G401 (cell line): Measurements from ENCODE around the gene B4GALT4. TPM values are rescaled to one million over a fixed set of nuclear protein-coding genes. Genes with fewer than 3 reads are reported as not detected.
"Not testable (repeated sequence)": the region's sequence is repeated elsewhere in the genome, so short reads cannot be mapped to it uniquely, and the experiment has no call there.

Experiments used
- DNase-seq: peaks from one replicate; pipeline ENCODE4 v3.0.0-alpha.2; 2015; ENCODE audit warnings: low spot score
- in situ Hi-C: cut with HindIII; loops from 2 replicates; pipeline ENCODE4 v1.10.0; 2016; ENCODE audit warnings: low sequenced_read_pairs, mixed read lengths
- total RNA-seq: library from RNA; depleted of rRNA; stranded (reverse); fragments of >200 nt; shearing (Covaris generic); gene quantifications from 2 replicates; pipeline ENCODE4 v1.2.3, GENCODE V29; 2014; rRNA removed

Gene B4GALT4, protein sequence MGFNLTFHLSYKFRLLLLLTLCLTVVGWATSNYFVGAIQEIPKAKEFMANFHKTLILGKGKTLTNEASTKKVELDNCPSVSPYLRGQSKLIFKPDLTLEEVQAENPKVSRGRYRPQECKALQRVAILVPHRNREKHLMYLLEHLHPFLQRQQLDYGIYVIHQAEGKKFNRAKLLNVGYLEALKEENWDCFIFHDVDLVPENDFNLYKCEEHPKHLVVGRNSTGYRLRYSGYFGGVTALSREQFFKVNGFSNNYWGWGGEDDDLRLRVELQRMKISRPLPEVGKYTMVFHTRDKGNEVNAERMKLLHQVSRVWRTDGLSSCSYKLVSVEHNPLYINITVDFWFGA
- total RNA-seq = 8.7 and 17.8 TPM in 2 replicates

DNA sequence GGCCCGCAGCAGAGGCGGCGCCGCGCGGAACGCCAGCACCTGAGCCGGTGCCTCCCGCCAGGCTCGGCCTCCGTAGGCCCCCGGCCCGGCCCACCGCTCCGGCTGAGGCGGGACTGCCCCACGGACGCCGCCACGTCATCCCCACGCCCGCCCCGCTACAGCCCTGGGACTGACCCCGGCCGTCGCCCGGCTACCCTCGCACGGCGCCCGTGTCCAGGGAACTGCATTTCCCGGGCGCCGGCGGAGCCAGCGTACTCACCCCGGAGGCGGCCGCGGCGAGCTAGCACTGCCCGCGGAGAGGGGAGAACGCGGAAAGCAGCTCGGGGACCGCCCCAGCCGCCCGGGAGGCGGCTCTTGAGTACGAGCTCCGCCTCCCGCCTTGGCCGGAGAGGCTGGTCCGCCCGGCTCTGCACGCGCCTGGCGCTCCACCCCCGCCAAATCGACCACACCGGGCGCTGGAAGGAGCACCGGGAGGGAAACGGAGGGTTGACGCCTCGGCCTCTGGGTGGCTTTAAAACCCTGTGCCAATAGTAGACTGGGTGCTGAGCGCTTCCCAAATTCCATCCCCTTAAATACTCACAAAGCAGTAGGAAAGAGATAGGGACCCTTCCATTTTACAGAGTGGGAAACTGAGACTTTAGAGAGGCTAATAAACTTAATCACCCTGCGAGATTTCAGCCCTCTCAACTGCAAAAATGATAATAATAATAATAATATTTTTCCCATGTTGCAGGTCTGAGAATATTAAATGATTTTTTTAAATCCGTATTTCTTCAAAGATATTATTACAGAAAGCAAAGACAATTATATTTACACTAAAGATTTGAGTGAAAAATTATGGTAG, at the start of gene B4GALT4:
Gene B4GALT4, minus strand, starts transcription at position 288 of the 844 bp plus-strand sequence. CDS start 10,779 bp downstream, outside the sequence.
- peak; percentile 83 for DNase-seq
- in situ Hi-C loops = no loop called here

DNA sequence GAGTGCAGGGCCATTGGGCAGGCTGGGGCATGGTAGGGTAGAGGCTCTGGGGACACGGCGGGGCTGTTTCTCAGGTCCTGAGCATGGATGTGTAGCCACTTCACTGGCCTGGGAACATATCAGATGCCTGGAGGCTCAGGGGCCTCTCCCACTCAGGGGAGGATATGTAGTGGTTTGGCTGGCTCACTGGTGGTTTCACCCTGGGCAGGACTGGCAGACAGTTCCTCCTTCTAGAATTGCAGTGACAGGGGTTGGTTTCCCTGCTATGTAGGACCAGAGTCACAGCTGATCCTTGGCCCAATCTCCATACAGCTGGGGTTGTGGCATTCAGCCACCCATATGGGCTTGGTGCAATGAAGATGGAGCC, 48.7 kb upstream of the B4GALT4 start:
- in situ Hi-C loops = no loop called here

DNA sequence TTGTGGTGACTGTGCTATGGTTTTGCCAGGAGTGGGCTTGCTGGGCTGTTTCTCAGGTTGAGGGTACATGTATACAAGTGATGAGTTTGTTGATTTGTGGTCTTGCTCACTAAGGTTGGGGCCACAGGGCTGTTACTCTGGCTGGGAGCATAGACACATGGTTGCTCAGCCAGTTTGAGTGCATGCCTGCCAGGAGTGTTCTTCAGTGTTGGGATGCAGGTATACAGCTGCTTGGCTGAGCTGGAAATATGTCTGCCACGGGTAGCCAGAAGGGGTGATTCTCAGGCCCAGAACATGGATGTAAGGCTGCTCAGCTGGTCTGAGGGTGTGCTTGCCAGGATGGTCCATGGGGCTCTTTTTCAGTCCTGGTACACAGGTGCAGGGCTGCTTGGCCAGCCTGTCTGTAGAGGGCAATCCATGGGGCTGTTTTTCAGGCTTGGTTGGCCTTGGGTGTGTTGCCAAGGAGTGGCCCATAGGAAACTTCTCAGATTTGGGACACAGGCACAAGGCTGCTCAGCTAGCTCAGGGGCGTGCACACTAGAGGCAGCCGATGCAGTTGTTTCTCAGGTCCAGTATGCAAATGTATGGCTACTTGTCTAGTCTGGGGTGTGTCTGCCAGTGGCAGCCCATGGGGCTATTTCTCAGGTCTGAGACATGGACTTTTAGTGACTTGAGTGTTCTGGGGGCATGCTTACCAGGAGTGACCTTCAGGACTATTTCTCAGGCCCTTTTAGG, 48.2 kb upstream of the B4GALT4 start:
- no peak for DNase-seq
- in situ Hi-C loops = no loop called here

More for the DNA sequence above, 48.7 kb upstream of the B4GALT4 start:
- DNase-seq = no peak

DNA sequence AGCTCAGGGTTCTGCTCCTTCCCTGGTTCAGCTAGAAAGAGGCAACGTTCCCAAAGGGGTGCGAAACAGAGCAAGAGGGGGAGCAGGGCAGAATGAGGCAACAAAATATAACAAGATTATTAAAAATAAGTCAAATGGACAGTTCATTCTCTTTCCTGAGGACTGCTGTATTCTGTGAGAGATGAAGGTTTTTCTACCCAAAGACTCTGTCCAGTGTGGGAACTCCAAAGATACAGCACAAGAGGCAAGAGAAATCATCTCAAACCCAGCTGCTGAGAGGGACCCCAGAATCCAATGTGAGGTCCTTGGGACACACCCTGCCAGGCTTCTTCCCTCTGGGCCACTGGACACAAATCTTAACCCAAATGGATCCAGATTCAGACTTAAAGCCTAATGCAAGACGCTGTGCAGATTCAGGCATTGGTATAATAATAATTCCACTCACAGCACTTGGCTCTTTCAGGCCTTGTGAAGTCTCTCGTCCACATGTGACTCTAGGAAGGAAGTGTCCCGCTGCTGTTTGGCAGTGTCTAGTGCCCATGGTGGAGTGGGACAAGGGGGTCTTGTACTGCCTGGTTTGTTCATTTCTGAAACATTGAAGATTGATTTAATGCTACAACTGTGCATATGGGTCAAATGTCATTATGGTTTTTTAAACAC, 39.0 kb upstream of the B4GALT4 start:
- in situ Hi-C loops = no loop called here
- peak; percentile 24 for DNase-seq

DNA sequence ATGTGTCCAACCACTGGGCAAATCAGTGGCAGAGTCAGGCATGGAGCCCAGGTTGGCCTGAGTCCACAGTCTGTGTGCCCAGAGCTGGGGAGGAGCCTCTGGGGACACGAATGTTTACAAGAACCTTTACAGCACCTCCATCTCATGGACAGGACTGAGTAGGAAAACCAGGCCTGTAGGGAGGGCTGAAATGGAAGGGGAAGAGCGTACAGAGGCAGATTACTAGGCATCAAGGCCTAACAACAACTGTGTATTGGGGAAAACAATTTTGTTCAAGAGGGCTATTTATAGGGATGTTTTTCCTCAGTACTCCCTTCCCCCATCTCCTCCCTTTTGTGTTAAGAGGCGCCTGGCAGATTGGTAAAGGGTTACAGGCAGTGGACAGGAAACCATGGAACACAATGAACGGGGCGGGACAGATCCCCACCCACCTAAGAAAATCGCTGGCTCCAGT, 38.5 kb upstream of the B4GALT4 start:
- in situ Hi-C loops = no loop called here
- no peak for DNase-seq

DNA sequence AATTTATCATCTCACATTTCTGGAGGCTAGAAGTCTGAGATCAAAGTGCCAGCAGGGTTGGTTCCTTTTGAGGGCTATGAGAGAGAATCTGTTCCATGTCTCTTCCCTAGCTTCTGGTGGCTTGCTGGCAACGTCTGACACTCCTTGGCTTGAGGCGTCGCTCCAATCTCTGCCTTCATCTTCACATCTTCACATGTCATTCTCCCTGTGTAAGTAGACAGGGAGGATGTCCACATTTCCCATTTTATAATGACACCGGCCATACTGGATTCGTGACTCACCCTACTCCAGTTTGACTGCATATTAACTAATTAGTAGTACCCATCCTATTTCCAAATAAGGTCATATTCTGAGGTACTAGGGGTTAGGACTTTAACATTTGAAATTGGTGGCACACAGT, 36.0 kb upstream of the B4GALT4 start:
- no peak for DNase-seq
- in situ Hi-C loops = no loop called here

DNA sequence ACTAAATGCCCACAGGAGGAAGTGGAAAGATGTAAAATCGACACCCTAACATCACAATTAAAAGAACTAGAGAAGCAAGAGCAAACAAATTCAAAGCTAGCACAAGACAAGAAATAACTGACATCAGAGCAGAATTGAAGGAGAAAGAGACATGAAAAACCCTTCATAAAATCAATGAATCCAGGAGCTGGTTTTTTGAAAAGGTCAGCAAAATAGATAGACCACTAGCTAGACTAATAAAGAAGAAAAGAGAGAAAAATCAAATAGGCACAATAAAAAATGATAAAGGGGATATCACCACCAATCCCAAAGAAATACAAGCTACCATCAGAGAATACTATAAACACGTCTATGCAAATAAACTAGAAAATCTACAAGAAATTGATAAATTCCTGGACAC, 29.5 kb upstream of the B4GALT4 start:
- DNase-seq, in situ Hi-C loops: not testable (repeated sequence)

DNA sequence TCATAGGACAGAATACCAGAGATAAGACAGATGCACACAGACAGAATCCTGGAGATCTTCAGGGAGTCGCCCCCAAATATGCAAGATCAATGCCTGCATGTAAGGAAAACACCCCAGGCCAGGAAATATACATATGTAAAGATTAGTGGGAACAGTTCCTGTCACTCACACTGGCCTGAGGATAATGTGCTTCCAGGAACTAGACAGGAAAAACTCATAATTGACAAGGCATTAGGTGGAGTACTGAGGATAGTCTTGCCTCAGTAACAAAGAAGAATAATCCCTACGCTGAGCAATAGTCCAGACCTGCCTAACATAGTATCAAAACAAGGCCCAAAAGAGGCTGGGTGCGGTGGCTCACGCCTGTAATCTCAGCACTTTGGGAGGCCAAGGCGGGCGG, 20.4 kb upstream of the B4GALT4 start:
- DNase-seq = no peak
- in situ Hi-C loops = no loop called here

DNA sequence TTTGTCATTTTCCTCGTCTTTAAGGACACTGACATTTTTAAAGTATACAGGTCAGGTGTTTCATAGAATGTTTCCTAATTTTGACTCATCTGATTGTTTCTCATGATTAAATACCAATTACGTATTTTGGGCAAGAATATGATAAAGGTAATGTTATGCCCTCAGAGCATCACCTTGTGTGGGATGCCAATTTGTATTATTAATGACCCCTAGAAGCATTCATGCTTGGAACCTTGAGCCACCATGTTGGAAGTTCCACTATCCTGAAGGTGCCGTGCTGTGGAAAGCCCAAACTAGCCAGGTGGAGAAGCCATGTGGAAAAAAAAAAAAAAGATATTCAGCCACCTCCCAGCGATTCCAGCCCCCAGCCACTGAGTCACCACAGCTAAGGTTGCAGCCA, 19.1 kb upstream of the B4GALT4 start:
- DNase-seq = no peak
- in situ Hi-C loops = no loop called here

DNA sequence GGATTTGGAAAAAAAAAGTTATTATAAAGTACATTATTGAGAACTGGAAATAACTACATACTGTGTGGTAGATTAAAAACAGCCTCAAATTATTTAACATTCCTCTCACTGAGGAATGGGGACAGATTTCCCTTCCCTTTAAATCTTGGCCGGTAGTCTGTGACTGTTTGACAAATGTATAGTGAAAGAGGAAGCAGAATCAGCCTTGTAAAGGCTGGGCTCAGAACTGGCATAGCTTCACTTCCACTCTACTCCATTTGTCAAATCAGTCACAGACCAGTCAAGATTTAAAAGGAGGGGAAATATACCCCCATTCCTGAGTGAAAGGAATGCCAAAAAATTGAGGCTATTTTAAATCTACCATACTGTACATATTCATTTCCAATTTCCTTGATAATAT, 18.2 kb upstream of the B4GALT4 start:
- in situ Hi-C loops = no loop called here
- DNase-seq = no peak

DNA sequence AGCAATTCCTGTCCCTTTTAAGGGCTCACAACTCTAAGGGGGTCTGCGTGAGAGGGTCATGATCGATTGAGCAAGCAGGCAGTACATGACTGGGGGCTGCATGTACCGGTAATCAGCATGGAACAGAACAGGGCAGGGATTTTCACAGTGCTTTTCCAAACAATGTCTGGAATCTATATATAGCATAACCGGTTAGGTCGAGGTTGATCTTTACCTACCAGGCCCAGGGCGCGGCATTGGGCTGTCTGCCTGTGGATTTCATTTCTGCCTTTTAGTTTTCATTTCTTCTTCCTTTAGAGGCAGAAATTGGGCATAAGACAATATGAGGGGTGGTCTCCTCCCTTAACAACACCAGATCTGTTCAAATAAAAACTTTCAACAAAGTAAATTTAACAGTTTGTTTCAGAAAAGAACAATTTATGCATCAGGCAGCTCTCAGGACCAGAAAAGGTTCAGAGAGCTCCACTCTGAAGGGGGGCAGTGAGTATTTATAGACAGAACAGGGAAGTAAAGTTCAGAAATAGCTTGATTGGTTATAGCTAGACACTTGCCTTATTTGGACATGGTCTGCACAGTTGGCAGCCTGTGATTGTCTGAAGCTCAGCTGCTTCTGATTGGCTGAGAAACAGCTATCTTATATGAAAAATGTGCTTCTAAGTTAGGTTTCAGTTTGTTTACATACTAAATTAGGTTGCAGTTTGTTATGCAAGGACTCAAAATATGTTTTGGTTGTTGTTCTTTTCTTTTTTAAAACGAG, 17.2 kb upstream of the B4GALT4 start:
- in situ Hi-C loops = no loop called here
- no peak for DNase-seq

DNA sequence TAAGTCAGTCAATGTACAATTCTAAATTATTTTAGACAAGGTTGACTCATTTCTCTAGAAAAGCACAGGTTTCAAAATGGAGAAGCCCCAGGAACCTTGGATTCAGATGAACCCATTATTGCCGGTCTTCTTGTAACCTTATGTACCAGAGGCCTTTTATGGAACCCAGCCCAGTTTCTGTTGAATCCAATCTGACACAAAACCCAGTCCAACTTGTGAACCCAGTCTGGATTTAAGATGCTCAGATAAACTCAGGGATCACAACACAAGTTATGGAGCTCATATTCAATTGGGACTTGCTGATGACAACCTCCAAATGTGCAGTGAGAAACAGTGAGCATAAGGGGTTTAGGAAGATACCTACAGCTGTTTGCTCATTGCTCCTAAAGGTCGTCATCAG, 16.4 kb upstream of the B4GALT4 start:
- DNase-seq = no peak
- in situ Hi-C loops = no loop called here

DNA sequence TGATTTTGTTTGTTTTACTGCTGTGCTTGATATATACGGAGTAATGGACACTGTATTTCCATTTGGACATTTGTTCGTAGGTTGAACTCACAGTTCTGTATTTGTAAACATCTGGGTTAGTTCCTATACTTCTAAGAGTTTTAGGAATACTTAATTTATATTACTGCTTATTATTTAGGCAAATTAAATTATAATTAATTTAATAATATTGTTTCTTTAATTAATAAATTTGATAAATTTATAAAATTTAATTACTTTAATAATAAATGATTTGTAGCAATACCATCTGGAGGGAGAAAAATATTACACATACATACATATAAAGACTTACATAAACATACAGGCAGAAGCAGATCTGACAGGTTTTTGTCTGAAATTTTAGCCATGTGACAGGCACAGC, 14.5 kb upstream of the B4GALT4 start:
- in situ Hi-C loops = no loop called here
- no peak for DNase-seq

DNA sequence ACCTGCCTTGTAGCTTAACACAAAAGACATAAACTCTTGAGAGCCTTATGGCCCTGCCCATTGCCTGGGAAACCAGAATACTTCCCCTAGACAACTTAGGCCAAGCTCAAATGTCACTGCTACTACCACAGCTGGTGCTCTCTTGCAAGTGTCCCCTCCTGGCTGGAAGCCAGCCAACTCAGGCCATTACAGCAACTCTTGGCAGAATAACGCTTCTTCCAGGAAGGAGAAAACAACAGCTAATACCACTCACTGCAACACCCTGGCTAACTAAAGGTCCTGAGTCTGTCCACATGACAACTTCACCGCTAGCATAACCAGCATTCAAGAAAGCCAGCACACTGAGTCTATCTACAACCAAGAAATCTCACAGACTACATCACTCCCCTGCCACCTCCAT, 5.1 kb upstream of the B4GALT4 start:
- in situ Hi-C loops = no loop called here
- DNase-seq = no peak

DNA sequence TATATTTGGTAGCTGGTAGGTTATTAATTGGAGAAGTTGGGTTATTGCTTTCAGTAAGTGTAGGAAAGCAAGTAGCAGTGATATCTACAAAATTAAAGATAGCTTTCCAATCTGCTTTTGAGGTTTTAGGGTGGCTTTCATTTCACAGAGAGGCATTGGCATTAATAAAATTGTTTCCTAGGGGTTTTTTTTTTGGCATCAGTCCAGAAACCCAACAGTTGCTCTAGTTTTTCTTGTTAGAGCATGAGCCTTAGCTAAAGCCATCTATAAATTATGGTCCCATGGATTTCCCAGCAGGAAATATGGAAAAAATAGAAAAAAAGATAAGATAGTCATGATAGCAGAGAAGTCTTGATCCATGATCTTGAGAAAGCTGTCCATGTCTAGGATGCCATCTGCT, 3.0 kb upstream of the B4GALT4 start:
- in situ Hi-C loops = no loop called here
- no peak for DNase-seq

DNA sequence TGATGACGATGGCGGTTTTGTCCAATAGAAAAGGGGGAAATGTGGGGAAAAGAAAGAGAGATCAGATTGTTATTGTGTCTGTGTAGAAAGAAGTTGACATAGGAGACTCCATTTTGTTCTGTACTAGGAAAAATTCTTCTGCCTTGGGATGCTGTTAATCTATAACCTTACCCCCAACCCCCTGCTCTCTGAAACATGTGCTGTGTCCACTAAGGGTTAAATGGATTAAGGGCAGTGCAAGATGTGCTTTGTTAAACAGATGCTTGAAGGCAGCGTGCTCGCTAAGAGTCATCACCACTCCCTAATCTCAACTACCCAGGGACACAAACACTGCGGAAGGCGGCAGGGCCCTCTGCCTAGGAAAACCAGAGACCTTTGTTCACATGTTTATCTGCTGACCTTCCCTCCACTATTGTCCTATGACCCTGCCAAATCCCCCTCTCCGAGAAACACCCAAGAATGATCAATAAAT, 2.4 kb upstream of the B4GALT4 start:
- DNase-seq, in situ Hi-C loops: not testable (repeated sequence)

DNA sequence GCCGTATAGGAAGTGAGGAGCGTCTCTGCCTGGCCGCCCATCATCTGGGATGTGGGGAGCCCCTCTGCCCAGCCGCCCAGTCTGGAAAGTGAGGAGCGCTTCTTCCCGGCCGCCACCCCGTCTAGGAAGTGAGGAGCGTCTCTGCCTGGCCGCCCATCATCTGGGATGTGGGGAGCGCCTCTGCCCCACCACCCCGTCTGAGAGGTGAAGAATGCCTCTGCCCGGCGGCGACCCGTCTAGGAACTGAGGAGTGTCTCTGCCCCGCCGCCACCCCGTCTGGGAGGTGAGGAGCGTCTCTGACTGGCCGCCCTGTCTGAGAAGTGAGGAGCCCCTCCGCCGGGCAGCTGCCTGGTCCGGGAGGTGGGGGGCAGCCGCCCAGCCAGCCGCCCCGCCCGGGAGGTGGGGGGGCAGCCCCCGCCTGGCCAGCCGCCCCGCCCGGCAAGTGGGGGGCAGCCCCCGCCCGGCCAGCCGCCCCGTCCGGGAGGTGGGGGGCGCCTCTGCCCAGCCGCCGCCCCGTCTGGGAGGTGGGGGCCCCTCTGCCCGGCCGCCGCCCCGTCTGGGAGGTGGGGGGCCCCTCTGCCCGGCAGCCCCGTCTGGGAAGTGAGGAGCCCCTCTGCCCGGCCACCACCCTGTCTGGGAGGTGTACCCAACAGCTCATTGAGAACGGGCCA, 1.8 kb upstream of the B4GALT4 start:
- in situ Hi-C loops, DNase-seq: not testable (repeated sequence)

DNA sequence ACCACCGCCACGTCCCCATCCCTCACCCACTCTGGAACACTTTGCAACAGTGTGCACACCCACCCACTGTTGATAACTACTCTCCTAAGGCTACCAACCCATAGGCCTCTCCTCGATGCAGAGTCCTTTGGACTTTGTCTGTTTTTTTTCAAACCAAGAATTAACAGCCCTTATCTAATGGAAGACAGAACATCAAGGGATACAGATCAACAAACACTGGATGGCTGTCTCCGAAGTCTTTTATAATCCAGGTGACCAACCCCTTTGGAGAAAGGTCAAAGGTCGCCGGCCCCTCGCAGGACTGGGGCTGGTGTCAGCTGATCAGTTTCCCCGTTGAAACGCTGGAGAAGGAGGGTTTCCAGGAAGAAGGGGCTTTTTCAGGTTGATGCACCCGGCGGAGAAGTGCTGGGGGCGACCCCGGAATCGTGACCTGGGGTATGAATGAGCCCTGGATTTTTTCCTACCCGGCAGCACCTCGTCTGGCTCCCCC, 532 bp downstream of the B4GALT4 start:
- peak; percentile 39 for DNase-seq
- in situ Hi-C loops = no loop called here
